ENCODE results near the gene C6orf47.

GRCh38 chr6:31706599-31706998 lies 46.0 kb upstream of the C6orf47 start, which contains the start of gene LY6G6F:
- TF ChIP-seq POLR2A (IDR thresholded peaks at IDR 0.05; ENCODE audit: low read length) (no peak), CTCF (IDR thresholded peaks at IDR 0.05) (no peak), PHF8 (IDR thresholded peaks at IDR 0.05; ENCODE audit: borderline replicate concordance, low read depth) (no peak), EP300 (IDR thresholded peaks at IDR 0.05) (no peak)

Data from A549 (cell line).